Erythroblast (primary cell): Measurements from ENCODE around the gene SNX11.

Source experiments
- GATA1 ChIP-seq: IDR thresholded peaks from 2 replicates; pipeline ENCODE4 v1.6.1; 2011; ENCODE audit warnings: low read depth, mild to moderate bottlenecking, control low read depth, low read length, moderate library complexity
- POLR2A ChIP-seq: IDR thresholded peaks from 2 replicates; pipeline ENCODE4 v1.6.1; 2011; ENCODE audit warnings: mild to moderate bottlenecking, low read length

- TF ChIP-seq POLR2A (no peak), GATA1 (no peak)
Measured at GRCh38 chr17:48102043-48102750, 5.4 kb upstream of the SNX11 start.
